Activated T-helper 1 cell treated with anti-CD3 and anti-CD28 coated beads, Interleukin-2, amount 50 U/mL, for 16 hours (primary cell): ENCODE measurements around the gene NAXE.
"Not testable (repeated sequence)": the region's sequence is repeated elsewhere in the genome, so short reads cannot be mapped to it uniquely, and the experiment has no call there.

ENCODE experiments used
- DNase-seq, 2 donors: peaks; one replicate each; pipeline ENCODE4 v3.0.0-alpha.2; 2020; ENCODE audit warnings: low read depth in 1 of 2, low spot score in 1 of 2

NAXE gene

GRCh38 chr1:156566436-156566835 lies 25.1 kb upstream of the NAXE start:
- no peak for DNase-seq

- no peak for DNase-seq
Observed at GRCh38 chr1:156571261-156571852, 20.2 kb upstream of the NAXE start.

- DNase-seq: peak; percentile 38 to 44
Observed at GRCh38 chr1:156571919-156572662, 19.5 kb upstream of the NAXE start, which contains the start of gene IQGAP3. IQGAP3 (minus strand) TSS chr1:156572565; CDS start chr1:156572529, 36 bp downstream.

- DNase-seq: no peak
Observed at GRCh38 chr1:156572663-156573018, 18.9 kb upstream of the NAXE start.

- DNase-seq: no peak
Observed at GRCh38 chr1:156574039-156574633, 17.4 kb upstream of the NAXE start.

GRCh38 chr1:156577550-156577949 lies 14.0 kb upstream of the NAXE start:
- no peak for DNase-seq

GRCh38 chr1:156578055-156578454 lies 13.5 kb upstream of the NAXE start:
- no peak for DNase-seq

GRCh38 chr1:156579472-156579871 lies 12.1 kb upstream of the NAXE start, which contains the start of gene TTC24:
TTC24 (plus strand) TSS chr1:156579723; CDS start chr1:156581365, 1,642 bp downstream.
- DNase-seq: no peak

- no peak for DNase-seq
Observed at GRCh38 chr1:156581661-156582387, 9.8 kb upstream of the NAXE start.

GRCh38 chr1:156582388-156583017 lies 9.1 kb upstream of the NAXE start:
- DNase-seq: no peak

- DNase-seq: peak; percentile 37 to 43
Observed at GRCh38 chr1:156583821-156584622, 7.6 kb upstream of the NAXE start.

- no peak for DNase-seq
Observed at GRCh38 chr1:156584813-156585212, 6.8 kb upstream of the NAXE start.

GRCh38 chr1:156586323-156586722 lies 5.3 kb upstream of the NAXE start:
- no peak for DNase-seq

- no peak for DNase-seq
Observed at GRCh38 chr1:156586892-156587477, 4.6 kb upstream of the NAXE start.

- DNase-seq: not testable (repeated sequence)
Observed at GRCh38 chr1:156587927-156588326, 3.6 kb upstream of the NAXE start.

GRCh38 chr1:156589546-156589945 lies 2.0 kb upstream of the NAXE start:
- no peak for DNase-seq

- DNase-seq: no peak
Observed at GRCh38 chr1:156590326-156591180, 1.0 kb upstream of the NAXE start.

- DNase-seq: no peak
Observed at GRCh38 chr1:156591181-156591431, 470 bp upstream of the NAXE start.

- no peak for DNase-seq
Observed at GRCh38 chr1:156592158-156592909, 758 bp downstream of the NAXE start.
